Calu3 (cell line): ENCODE data around the gene CUL2. TPM values are rescaled to one million over a fixed set of nuclear protein-coding genes. Genes with fewer than 3 reads are reported as not detected.

Experiments used
- BruUV-seq: library from RNA; stranded (reverse); fragments of 400-500 nt; replicated peaks from 2 replicates; lab custom pipeline; 2021; lab: Mats Ljungman, UMichigan
- CTCF ChIA-PET: fragments of 300-600 bp; sonication (Branson Sonifier 250); formaldehyde crosslinking; loops from one replicate; lab custom pipeline; 2022; ENCODE audit warnings: antibody characterized with exemption; lab: Charles Lee
- DNase-seq: peaks from one replicate; pipeline ENCODE4 v3.0.0; 2022
- H3K27ac Mint-ChIP-seq: one replicate; pipeline ENCODE4 v1.8.0; 2022; ENCODE audit warnings: mixed read lengths; ENCODE audit not compliant: unreplicated experiment
- H3K27me3 Mint-ChIP-seq: one replicate; pipeline ENCODE4 v1.8.0; 2022; ENCODE audit warnings: mixed read lengths; ENCODE audit not compliant: unreplicated experiment
- H3K36me3 Mint-ChIP-seq: one replicate; pipeline ENCODE4 v1.8.0; 2022; ENCODE audit warnings: mild to moderate bottlenecking, moderate library complexity, mixed read lengths; ENCODE audit not compliant: insufficient read depth, unreplicated experiment
- H3K4me1 Mint-ChIP-seq: one replicate; pipeline ENCODE4 v1.8.0; 2022; ENCODE audit warnings: mild to moderate bottlenecking, low read depth, mixed read lengths; ENCODE audit not compliant: unreplicated experiment
- H3K4me3 Mint-ChIP-seq: one replicate; pipeline ENCODE4 v1.8.0; 2022; ENCODE audit warnings: mild to moderate bottlenecking, low read depth, moderate library complexity, mixed read lengths; ENCODE audit not compliant: unreplicated experiment
- H3K9me3 Mint-ChIP-seq: one replicate; pipeline ENCODE4 v1.8.0; 2022; ENCODE audit warnings: low read depth, mixed read lengths; ENCODE audit not compliant: unreplicated experiment
- CTCF ChIP-seq: fragments of 200-600 bp; IDR thresholded peaks from one replicate; pipeline ENCODE4 v1.8.0; 2022; ENCODE audit warnings: antibody characterized with exemption; ENCODE audit not compliant: unreplicated experiment
- intact Hi-C: fragments of 100-400 bp; cut with micrococcal nuclease; formaldehyde crosslinking; loops from one replicate; pipeline ENCODE4 v1.10.0; 2022; ENCODE audit not compliant: unreplicated experiment
- total RNA-seq: library from RNA; stranded (reverse); gene quantifications from 2 replicates; pipeline ENCODE4 v1.2.3, GENCODE V29; 2022

The CUL2 gene
- total RNA-seq, 1 experiment from 2014 or later = 37.1 TPM

DNA sequence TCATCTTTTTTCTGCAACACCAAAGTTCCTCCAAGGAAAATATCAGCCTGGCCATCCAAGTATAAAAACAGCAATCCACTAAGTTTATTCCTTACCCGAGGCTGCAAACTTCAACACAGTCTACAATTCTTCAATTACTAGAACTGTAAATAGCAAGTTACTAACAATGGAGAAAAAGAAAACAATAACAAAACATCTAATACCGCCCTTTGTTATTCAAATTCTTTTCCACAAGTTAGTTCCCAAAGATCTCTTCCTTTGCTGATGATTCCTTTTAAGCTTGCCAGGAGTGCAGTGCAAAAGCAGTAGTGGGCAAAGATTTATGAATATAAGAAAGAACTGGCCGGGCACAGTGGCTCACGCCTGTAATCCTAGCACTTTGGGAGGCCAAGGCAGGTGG is 86.2 kb downstream of the CUL2 start:
- no peak for DNase-seq
- CTCF ChIA-PET = interaction anchor here (0.6 kb wide), 2 partner anchors 235 to 596 kb away, joined by 3 read pairs; no protein-coding TSS in a partner anchor
- Mint-ChIP-seq H3K4me1 (no peaks in the 10 kb centered on the region), H3K36me3 (no peaks in the 10 kb centered on the region), H3K27me3 (no peaks in the 10 kb centered on the region), H3K27ac (no peak overlapping the region), H3K9me3 (no peaks in the 10 kb centered on the region), H3K4me3 (no peak overlapping the region)
- TF ChIP-seq CTCF = no peak
- intact Hi-C loops = no loop called here
- no TSS peak for BruUV-seq

GRCh38 chr10:35000936-35001335 is 89.2 kb downstream of the CUL2 start:
- Mint-ChIP-seq H3K9me3 (no peaks in the 10 kb centered on the region), H3K4me1 (no peaks in the 10 kb centered on the region), H3K4me3 (no peak overlapping the region), H3K27me3 (no peaks in the 10 kb centered on the region), H3K36me3 (no peaks in the 10 kb centered on the region), H3K27ac (no peak overlapping the region)
- DNase-seq = no peak
- TF ChIP-seq CTCF = no peak
- CTCF ChIA-PET = no interaction called here
- no TSS peak for BruUV-seq
- intact Hi-C loops = no loop called here

GRCh38 chr10:34999532-34999931 is 90.6 kb downstream of the CUL2 start:
- no peak for DNase-seq
- intact Hi-C loops = no loop called here
- TF ChIP-seq CTCF = no peak
- Mint-ChIP-seq H3K4me1 (peaks cover under 1% of the 10 kb centered on the region), H3K27ac (no peak overlapping the region), H3K9me3 (no peaks in the 10 kb centered on the region), H3K4me3 (no peak overlapping the region), H3K27me3 (no peaks in the 10 kb centered on the region), H3K36me3 (no peaks in the 10 kb centered on the region)
- CTCF ChIA-PET = no interaction called here
- BruUV-seq = no TSS peak

DNA sequence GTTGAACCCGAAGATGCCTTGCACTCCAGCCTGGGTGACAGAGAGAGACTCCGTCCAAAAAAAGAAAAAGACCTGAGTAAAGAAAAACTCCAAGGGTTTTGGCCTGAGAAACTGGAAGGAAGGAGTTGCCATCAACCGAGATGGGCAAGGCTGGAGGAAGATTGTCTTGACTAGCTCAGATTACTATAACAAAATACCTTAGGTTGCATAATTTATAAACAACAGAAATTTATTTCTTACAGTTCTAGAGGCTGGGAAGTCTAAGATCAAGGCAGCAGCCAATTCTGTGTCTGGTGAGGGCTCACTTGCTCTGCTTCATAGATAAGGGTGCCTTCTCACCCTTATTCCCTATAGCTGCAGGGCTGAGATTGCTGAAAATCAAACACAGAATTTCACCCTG is 91.2 kb downstream of the CUL2 start:
- H3K4me3 Mint-ChIP-seq = no peak overlapping the region
- no peaks in the 10 kb centered on the region for H3K36me3 Mint-ChIP-seq
- CTCF ChIA-PET = no interaction called here
- H3K4me1 Mint-ChIP-seq = peaks cover 6% of the 10 kb centered on the region
- H3K27ac Mint-ChIP-seq = no peak overlapping the region
- no peak for TF ChIP-seq CTCF
- no peaks in the 10 kb centered on the region for H3K9me3 Mint-ChIP-seq
- intact Hi-C loops = no loop called here
- no peak for DNase-seq
- H3K27me3 Mint-ChIP-seq = no peaks in the 10 kb centered on the region
- BruUV-seq = no TSS peak
